Natural killer cell (primary cell): ENCODE results near the gene SIGLEC7. TPM values are rescaled to one million over a fixed set of nuclear protein-coding genes. Genes with fewer than 3 reads are reported as not detected.

ENCODE experiments used
- ATAC-seq, 3 donors: fragments of 150-1000 bp in 2 of 3; fragments of 200-7000 bp in 1 of 3; cut with Tn5 transposase; 1 replicate in 1 of 3; 2 replicates in 2 of 3; pipeline ENCODE4 v1.10.0; 2021; ENCODE audit warnings: mild to moderate bottlenecking in 2 of 3, moderate library complexity in 2 of 3
- DNase-seq, 2 donors: peaks; one replicate each; pipeline versions ENCODE4 v3.0.0 to v3.0.0-alpha.2; 2013 to 2021; ENCODE audit warnings: mixed read lengths in 1 of 2
- H3K27ac ChIP-seq: one replicate; pipeline ENCODE4 v1.5.1; 2013; ENCODE audit warnings: mild to moderate bottlenecking, low read length
- H3K27me3 ChIP-seq: one replicate; pipeline ENCODE4 v1.6.1; 2013; ENCODE audit warnings: low read length; ENCODE audit not compliant: control insufficient read depth, insufficient read depth
- H3K36me3 ChIP-seq: one replicate; pipeline ENCODE4 v1.6.1; 2013; ENCODE audit warnings: low read length; ENCODE audit not compliant: control insufficient read depth, insufficient read depth
- H3K4me1 ChIP-seq: one replicate; pipeline ENCODE4 v1.6.1; 2013; ENCODE audit warnings: low read length; ENCODE audit not compliant: control insufficient read depth, insufficient read depth
- H3K4me3 ChIP-seq: one replicate; pipeline ENCODE4 v1.5.1; 2013; ENCODE audit warnings: low read length
- H3K9me3 ChIP-seq: one replicate; pipeline ENCODE4 v1.6.1; 2013; ENCODE audit warnings: low read length; ENCODE audit not compliant: control insufficient read depth, insufficient read depth
- H3K27ac Mint-ChIP-seq, 2 donors: one replicate each; pipeline ENCODE4 v1.8.0; 2022; ENCODE audit warnings: mild to moderate bottlenecking in 2 of 2, mixed read lengths in 2 of 2, moderate library complexity in 1 of 2
- H3K27me3 Mint-ChIP-seq, 2 donors: one replicate each; pipeline ENCODE4 v1.8.0; 2022; ENCODE audit warnings: low read depth in 2 of 2, mixed read lengths in 2 of 2
- H3K36me3 Mint-ChIP-seq: one replicate; pipeline ENCODE4 v1.8.0; 2022; ENCODE audit warnings: mixed read lengths
- H3K4me1 Mint-ChIP-seq, 2 donors: one replicate each; pipeline ENCODE4 v1.8.0; 2022; ENCODE audit warnings: mixed read lengths in 2 of 2
- H3K4me3 Mint-ChIP-seq: one replicate; pipeline ENCODE4 v1.8.0; 2022; ENCODE audit warnings: mild to moderate bottlenecking, moderate library complexity, mixed read lengths
- H3K9me3 Mint-ChIP-seq, 2 donors: one replicate each; pipeline ENCODE4 v1.8.0; 2022; ENCODE audit warnings: mixed read lengths in 2 of 2
- CTCF ChIP-seq: fragments of 200-600 bp; IDR thresholded peaks from one replicate; pipeline ENCODE4 v1.8.0; 2022; ENCODE audit warnings: antibody characterized with exemption
- WGBS: methylation state at CpG from one replicate; pipeline ENCODE4 v1.1.7; 2013; ENCODE audit warnings: missing lambda C conversion rate; ENCODE audit not compliant: insufficient coverage; 5-methylcytosine and 5-hydroxymethylcytosine counted together
- intact Hi-C: fragments of 100-400 bp; cut with micrococcal nuclease; formaldehyde crosslinking; loops from one replicate; pipeline ENCODE4 v1.14.2; 2022
- total RNA-seq, 4 donors: library from RNA; stranded (reverse); fragments of 120-200 nt in 1 of 4; gene quantifications; one replicate each; pipeline versions ENCODE4 v1.2.3 to v1.2.4, GENCODE V29; 2013 to 2022

Gene SIGLEC7
- total RNA-seq, 3 donors from 2014 or later (not counting 1 experiment from before 2014, with no cell fraction given): 48.6 to 56.0 (median 49.5) TPM

DNA sequence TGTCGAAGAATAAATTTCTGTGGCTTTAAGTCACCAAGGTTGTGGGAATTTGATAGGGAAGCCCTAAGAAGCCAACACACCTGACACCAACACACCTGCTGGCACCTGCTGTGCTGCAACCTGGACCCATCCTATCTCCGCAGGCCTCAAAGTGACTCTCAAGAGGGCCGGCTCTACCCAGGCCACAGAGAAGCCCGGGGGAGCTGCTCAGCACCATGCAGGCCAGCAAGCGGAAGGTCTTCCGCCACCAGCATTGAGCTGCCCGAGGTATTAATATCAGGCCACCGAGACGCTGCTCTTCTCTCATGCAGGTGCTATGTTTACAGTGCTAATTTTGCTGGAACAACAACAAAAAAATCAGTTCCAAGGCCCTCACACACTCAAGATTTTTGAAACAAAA, 50.6 kb downstream of the SIGLEC7 start:
- Mint-ChIP-seq H3K4me3 (no peak overlapping the region), H3K9me3 (no peaks in the 10 kb centered on the region), H3K36me3 (no peaks in the 10 kb centered on the region), H3K27ac (no peak overlapping the region), H3K4me1 (peaks cover 7 to 11% of the 10 kb centered on the region in 2 donors), H3K27me3 (peaks cover 0 to 7% of the 10 kb centered on the region in 2 donors)
- Histone ChIP-seq H3K27ac (no peak overlapping the region), H3K36me3 (no peaks in the 10 kb centered on the region), H3K27me3 (no peaks in the 10 kb centered on the region), H3K4me3 (no peak overlapping the region), H3K9me3 (no peaks in the 10 kb centered on the region), H3K4me1 (peaks cover 10% of the 10 kb centered on the region)
- WGBS: 95% methylated on average over 9 of the region's 9 CpGs
- ATAC-seq (no peak), DNase-seq (no peak)
- intact Hi-C loops: no loop called here
- TF ChIP-seq CTCF: no peak

GRCh38 chr19:51194527-51195315, 52.6 kb downstream of the SIGLEC7 start:
- Histone ChIP-seq H3K36me3 (no peaks in the 10 kb centered on the region), H3K9me3 (no peaks in the 10 kb centered on the region), H3K4me3 (no peak overlapping the region), H3K4me1 (peaks cover 10% of the 10 kb centered on the region), H3K27me3 (no peaks in the 10 kb centered on the region), H3K27ac (no peak overlapping the region)
- Mint-ChIP-seq H3K36me3 (no peaks in the 10 kb centered on the region), H3K4me3 (no peak overlapping the region), H3K4me1 (peaks cover 7 to 11% of the 10 kb centered on the region in 2 donors), H3K27ac (peak overlapping the region in 1 of 2 donors; percentile 6), H3K9me3 (no peaks in the 10 kb centered on the region), H3K27me3 (peaks cover 0 to 7% of the 10 kb centered on the region in 2 donors)
- TF ChIP-seq CTCF: no peak
- WGBS: 55% methylated on average over 16 of the region's 21 CpGs
- DNase-seq (no peak), ATAC-seq (peak; percentile 88 to 99 (median 94))
- intact Hi-C loops: no loop called here

GRCh38 chr19:51195316-51195586, 53.1 kb downstream of the SIGLEC7 start:
- no peak for DNase-seq
- no peaks in the 10 kb centered on the region for H3K36me3 Mint-ChIP-seq
- no peak overlapping the region for H3K27ac ChIP-seq
- peaks cover 7 to 11% of the 10 kb centered on the region in 2 donors for H3K4me1 Mint-ChIP-seq
- intact Hi-C loops: no loop called here
- WGBS: 70% methylated on average over 9 of the region's 9 CpGs
- peaks cover under 1 to 8% of the 10 kb centered on the region in 2 donors for H3K27me3 Mint-ChIP-seq
- H3K9me3 Mint-ChIP-seq: no peaks in the 10 kb centered on the region
- no peaks in the 10 kb centered on the region for H3K9me3 ChIP-seq
- peak overlapping the region in 1 of 2 donors; percentile 6 for H3K27ac Mint-ChIP-seq
- peaks cover 10% of the 10 kb centered on the region for H3K4me1 ChIP-seq
- H3K4me3 Mint-ChIP-seq: no peak overlapping the region
- no peaks in the 10 kb centered on the region for H3K27me3 ChIP-seq
- peak in 1 of 3 donors; percentile 10 for ATAC-seq
- H3K4me3 ChIP-seq: no peak overlapping the region
- TF ChIP-seq CTCF: no peak
- no peaks in the 10 kb centered on the region for H3K36me3 ChIP-seq

GRCh38 chr19:51195616-51196015, 53.5 kb downstream of the SIGLEC7 start:
- H3K36me3 ChIP-seq: no peaks in the 10 kb centered on the region
- peaks cover 5 to 12% of the 10 kb centered on the region in 2 donors for H3K27me3 Mint-ChIP-seq
- no peak overlapping the region for H3K4me3 Mint-ChIP-seq
- intact Hi-C loops: no loop called here
- DNase-seq: no peak
- WGBS: 96% methylated on average over 10 of the region's 10 CpGs
- no peak overlapping the region for H3K27ac Mint-ChIP-seq
- TF ChIP-seq CTCF: no peak
- H3K4me1 ChIP-seq: peaks cover 10% of the 10 kb centered on the region
- H3K27me3 ChIP-seq: no peaks in the 10 kb centered on the region
- no peak overlapping the region for H3K27ac ChIP-seq
- no peaks in the 10 kb centered on the region for H3K9me3 ChIP-seq
- H3K4me1 Mint-ChIP-seq: peaks cover 7 to 11% of the 10 kb centered on the region in 2 donors
- H3K36me3 Mint-ChIP-seq: no peaks in the 10 kb centered on the region
- H3K9me3 Mint-ChIP-seq: no peaks in the 10 kb centered on the region
- no peak for ATAC-seq
- H3K4me3 ChIP-seq: no peak overlapping the region
